HepG2 (cell line): ENCODE data around the gene PRKD2.

Experiments used
- BHLHE40 ChIP-seq: IDR thresholded peaks from 2 replicates; pipeline ENCODE4 v1.6.1; 2011; ENCODE audit warnings: low read length, improper control_type of control experiment
- ELF4 ChIP-seq: sonication (generic); formaldehyde crosslinking; IDR thresholded peaks from 2 replicates; pipeline ENCODE4 v1.5.0; 2020; ENCODE audit warnings: missing genetic modification reagents, mild to moderate bottlenecking, moderate library complexity, borderline replicate concordance
- HNF4A ChIP-seq: sonication (generic); formaldehyde crosslinking; IDR thresholded peaks from 2 replicates; pipeline ENCODE4 v1.4.0; 2020; ENCODE audit warnings: missing genetic modification reagents
- MTF2 ChIP-seq: sonication (generic); formaldehyde crosslinking; IDR thresholded peaks from 2 replicates; pipeline ENCODE4 v1.5.0; 2020; ENCODE audit warnings: missing genetic modification reagents, borderline replicate concordance
- PCBP1 ChIP-seq: fragments of 200-400 bp; formaldehyde crosslinking; IDR thresholded peaks from 2 replicates; pipeline ENCODE4 v1.6.1; 2017; ENCODE audit warnings: mild to moderate bottlenecking, low read depth, low read length, borderline replicate concordance
- RBM39 ChIP-seq: fragments of 200-400 bp; formaldehyde crosslinking; IDR thresholded peaks from one replicate; pipeline ENCODE4 v1.6.1; 2018; ENCODE audit warnings: antibody characterized with exemption, mild to moderate bottlenecking, low read depth, low read length; ENCODE audit not compliant: poor library complexity, severe bottlenecking
- ZFP82 ChIP-seq: sonication (generic); formaldehyde crosslinking; IDR thresholded peaks from 2 replicates; pipeline ENCODE4 v1.5.1; 2020; ENCODE audit warnings: mild to moderate bottlenecking, missing genetic modification reagents, borderline replicate concordance
- ZNF207 ChIP-seq: fragments of 450-650 bp; IDR thresholded peaks from 2 replicates; pipeline ENCODE4 v1.6.1; 2016; ENCODE audit warnings: antibody characterized with exemption, borderline replicate concordance
- ZNF274 ChIP-seq: sonication (generic); formaldehyde crosslinking; IDR thresholded peaks from 2 replicates; pipeline ENCODE4 v1.5.1; 2020; ENCODE audit warnings: mild to moderate bottlenecking, missing genetic modification reagents
- ZNF577 ChIP-seq: sonication (generic); formaldehyde crosslinking; IDR thresholded peaks from 2 replicates; pipeline ENCODE4 v1.4.0; 2020; ENCODE audit warnings: mild to moderate bottlenecking, low read depth, missing genetic modification reagents, borderline replicate concordance
- TF ChIP-seq, protein P1 (sequence below): sonication (generic); formaldehyde crosslinking; IDR thresholded peaks from 2 replicates; pipeline ENCODE4 v1.4.0; 2020; ENCODE audit warnings: missing genetic modification reagents, borderline replicate concordance
- TF ChIP-seq, protein P2 (sequence below): sonication (generic); formaldehyde crosslinking; IDR thresholded peaks from 2 replicates; pipeline ENCODE4 v1.5.0; 2020; ENCODE audit warnings: mild to moderate bottlenecking, missing genetic modification reagents, moderate library complexity
- TF ChIP-seq, protein P3 (sequence below): sonication (generic); formaldehyde crosslinking; IDR thresholded peaks from 2 replicates; pipeline ENCODE4 v1.4.0; 2020; ENCODE audit warnings: missing genetic modification reagents
- TF ChIP-seq, protein P4 (sequence below): sonication (generic); formaldehyde crosslinking; IDR thresholded peaks from 2 replicates; pipeline ENCODE4 v1.4.0; 2020; ENCODE audit warnings: mild to moderate bottlenecking, missing genetic modification reagents

DNA sequence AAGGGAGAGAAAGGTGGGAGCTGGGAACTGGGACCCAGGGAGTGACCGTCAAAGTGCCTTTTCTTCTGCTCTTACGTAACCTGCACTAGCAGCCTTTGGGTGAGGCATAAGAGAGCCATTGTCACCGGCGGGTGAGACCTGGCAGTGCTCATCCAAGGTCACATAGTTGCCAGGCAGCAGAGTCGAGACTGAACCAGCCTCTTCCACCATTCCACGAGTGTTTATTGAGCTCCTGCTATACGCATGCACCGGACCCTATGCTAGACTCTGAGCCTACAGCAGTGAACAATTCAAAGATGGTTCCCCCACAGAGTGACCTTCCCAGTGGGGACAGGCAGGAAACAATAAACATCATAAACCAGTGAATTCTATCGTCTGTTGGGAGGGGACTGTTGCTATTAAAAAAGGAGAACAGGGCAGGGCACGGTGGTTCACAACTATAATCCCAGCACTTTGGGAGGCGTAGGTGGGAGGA is 47.9 kb upstream of the PRKD2 start:
- TF ChIP-seq PCBP1 (no peak), HNF4A (no peak; the same call in 1 of the 2 replicates), ZNF207 (no peak), ZFP82 (no peak; the same call in 1 of the 2 replicates), ELF4 (CRISPR knock-in tag) (no peak), ZNF577 (no peak), BHLHE40 (no peak), ZNF274 (CRISPR knock-in tag) (no peak), MTF2 (CRISPR knock-in tag) (no peak), RBM39 (no peak)
- TF ChIP-seq, protein P1, sequence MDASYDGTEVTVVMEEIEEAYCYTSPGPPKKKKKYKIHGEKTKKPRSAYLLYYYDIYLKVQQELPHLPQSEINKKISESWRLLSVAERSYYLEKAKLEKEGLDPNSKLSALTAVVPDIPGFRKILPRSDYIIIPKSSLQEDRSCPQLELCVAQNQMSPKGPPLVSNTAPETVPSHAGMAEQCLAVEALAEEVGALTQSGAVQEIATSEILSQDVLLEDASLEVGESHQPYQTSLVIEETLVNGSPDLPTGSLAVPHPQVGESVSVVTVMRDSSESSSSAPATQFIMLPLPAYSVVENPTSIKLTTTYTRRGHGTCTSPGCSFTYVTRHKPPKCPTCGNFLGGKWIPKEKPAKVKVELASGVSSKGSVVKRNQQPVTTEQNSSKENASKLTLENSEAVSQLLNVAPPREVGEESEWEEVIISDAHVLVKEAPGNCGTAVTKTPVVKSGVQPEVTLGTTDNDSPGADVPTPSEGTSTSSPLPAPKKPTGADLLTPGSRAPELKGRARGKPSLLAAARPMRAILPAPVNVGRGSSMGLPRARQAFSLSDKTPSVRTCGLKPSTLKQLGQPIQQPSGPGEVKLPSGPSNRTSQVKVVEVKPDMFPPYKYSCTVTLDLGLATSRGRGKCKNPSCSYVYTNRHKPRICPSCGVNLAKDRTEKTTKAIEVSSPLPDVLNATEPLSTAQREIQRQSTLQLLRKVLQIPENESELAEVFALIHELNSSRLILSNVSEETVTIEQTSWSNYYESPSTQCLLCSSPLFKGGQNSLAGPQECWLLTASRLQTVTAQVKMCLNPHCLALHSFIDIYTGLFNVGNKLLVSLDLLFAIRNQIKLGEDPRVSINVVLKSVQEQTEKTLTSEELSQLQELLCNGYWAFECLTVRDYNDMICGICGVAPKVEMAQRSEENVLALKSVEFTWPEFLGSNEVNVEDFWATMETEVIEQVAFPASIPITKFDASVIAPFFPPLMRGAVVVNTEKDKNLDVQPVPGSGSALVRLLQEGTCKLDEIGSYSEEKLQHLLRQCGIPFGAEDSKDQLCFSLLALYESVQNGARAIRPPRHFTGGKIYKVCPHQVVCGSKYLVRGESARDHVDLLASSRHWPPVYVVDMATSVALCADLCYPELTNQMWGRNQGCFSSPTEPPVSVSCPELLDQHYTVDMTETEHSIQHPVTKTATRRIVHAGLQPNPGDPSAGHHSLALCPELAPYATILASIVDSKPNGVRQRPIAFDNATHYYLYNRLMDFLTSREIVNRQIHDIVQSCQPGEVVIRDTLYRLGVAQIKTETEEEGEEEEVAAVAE (CRISPR knock-in tag), result no peak
- TF ChIP-seq, protein P2, sequence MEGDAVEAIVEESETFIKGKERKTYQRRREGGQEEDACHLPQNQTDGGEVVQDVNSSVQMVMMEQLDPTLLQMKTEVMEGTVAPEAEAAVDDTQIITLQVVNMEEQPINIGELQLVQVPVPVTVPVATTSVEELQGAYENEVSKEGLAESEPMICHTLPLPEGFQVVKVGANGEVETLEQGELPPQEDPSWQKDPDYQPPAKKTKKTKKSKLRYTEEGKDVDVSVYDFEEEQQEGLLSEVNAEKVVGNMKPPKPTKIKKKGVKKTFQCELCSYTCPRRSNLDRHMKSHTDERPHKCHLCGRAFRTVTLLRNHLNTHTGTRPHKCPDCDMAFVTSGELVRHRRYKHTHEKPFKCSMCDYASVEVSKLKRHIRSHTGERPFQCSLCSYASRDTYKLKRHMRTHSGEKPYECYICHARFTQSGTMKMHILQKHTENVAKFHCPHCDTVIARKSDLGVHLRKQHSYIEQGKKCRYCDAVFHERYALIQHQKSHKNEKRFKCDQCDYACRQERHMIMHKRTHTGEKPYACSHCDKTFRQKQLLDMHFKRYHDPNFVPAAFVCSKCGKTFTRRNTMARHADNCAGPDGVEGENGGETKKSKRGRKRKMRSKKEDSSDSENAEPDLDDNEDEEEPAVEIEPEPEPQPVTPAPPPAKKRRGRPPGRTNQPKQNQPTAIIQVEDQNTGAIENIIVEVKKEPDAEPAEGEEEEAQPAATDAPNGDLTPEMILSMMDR (CRISPR knock-in tag), result no peak
- TF ChIP-seq, protein P3, sequence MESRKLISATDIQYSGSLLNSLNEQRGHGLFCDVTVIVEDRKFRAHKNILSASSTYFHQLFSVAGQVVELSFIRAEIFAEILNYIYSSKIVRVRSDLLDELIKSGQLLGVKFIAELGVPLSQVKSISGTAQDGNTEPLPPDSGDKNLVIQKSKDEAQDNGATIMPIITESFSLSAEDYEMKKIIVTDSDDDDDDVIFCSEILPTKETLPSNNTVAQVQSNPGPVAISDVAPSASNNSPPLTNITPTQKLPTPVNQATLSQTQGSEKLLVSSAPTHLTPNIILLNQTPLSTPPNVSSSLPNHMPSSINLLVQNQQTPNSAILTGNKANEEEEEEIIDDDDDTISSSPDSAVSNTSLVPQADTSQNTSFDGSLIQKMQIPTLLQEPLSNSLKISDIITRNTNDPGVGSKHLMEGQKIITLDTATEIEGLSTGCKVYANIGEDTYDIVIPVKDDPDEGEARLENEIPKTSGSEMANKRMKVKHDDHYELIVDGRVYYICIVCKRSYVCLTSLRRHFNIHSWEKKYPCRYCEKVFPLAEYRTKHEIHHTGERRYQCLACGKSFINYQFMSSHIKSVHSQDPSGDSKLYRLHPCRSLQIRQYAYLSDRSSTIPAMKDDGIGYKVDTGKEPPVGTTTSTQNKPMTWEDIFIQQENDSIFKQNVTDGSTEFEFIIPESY (CRISPR knock-in tag), result no peak
- TF ChIP-seq, protein P4, sequence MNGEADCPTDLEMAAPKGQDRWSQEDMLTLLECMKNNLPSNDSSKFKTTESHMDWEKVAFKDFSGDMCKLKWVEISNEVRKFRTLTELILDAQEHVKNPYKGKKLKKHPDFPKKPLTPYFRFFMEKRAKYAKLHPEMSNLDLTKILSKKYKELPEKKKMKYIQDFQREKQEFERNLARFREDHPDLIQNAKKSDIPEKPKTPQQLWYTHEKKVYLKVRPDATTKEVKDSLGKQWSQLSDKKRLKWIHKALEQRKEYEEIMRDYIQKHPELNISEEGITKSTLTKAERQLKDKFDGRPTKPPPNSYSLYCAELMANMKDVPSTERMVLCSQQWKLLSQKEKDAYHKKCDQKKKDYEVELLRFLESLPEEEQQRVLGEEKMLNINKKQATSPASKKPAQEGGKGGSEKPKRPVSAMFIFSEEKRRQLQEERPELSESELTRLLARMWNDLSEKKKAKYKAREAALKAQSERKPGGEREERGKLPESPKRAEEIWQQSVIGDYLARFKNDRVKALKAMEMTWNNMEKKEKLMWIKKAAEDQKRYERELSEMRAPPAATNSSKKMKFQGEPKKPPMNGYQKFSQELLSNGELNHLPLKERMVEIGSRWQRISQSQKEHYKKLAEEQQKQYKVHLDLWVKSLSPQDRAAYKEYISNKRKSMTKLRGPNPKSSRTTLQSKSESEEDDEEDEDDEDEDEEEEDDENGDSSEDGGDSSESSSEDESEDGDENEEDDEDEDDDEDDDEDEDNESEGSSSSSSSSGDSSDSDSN (CRISPR knock-in tag), result no peak
